ENCODE measurements around the gene SYT17. TPM values are rescaled to one million over a fixed set of nuclear protein-coding genes. Genes with fewer than 3 reads are reported as not detected.
A peak's percentile ranks its signal among the peaks of the same experiment; 100 is the strongest.

SYT17 gene
- total RNA-seq, 1 experiment from 2014 or later = 36.6 TPM

- DNase-seq = peak in 1 of 2 experiments; percentile 32
- Histone ChIP-seq H3K4me1 (replicated peaks; ENCODE audit: insufficient read depth) (no peaks in the 10 kb centered on the region), H4K20me1 (ENCODE audit: insufficient read depth) (no peaks in the 10 kb centered on the region), H3K4me2 (no peak overlapping the region), H3K27me3 (ENCODE audit: insufficient read depth, low read depth) (no peaks in the 10 kb centered on the region), H3K36me3 (ENCODE audit: low read depth) (no peaks in the 10 kb centered on the region), H3K4me3 (no peak overlapping the region), H3K27ac (no peak overlapping the region), H3K9me3 (ENCODE audit: insufficient read depth, low read depth) (no peaks in the 10 kb centered on the region), H3F3A (ENCODE audit: insufficient read depth, low read depth) (no peaks in the 10 kb centered on the region), H3K79me2 (ENCODE audit: low read depth) (no peaks in the 10 kb centered on the region), H2AFZ (no peak overlapping the region), H3K9me2 (ENCODE audit: insufficient read depth) (no peaks in the 10 kb centered on the region)
- intact Hi-C loops (cut with micrococcal nuclease; ENCODE audit: unreplicated experiment) = no loop called here
- no peak for TF ChIP-seq CTCF (conservative IDR thresholded peaks at IDR 0.05)
- TF ChIP-seq EZH2 (IDR thresholded peaks at IDR 0.05; ENCODE audit: low read depth) = no peak
- POLR2A ChIA-PET (ENCODE audit: unreplicated experiment) = interaction anchor here (0.6 kb wide), 1 partner anchor 60 kb away, joined by 8 read pairs; no protein-coding TSS in a partner anchor
- CTCF ChIA-PET = no interaction called here
- no TSS peak for BruUV-seq (replicated peaks)
These were observed 139.7 kb downstream of the SYT17 start for GRCh38 chr16:19307587-19308241.

- Histone ChIP-seq H3K4me3 (no peak overlapping the region), H3K9me2 (ENCODE audit: insufficient read depth) (no peaks in the 10 kb centered on the region), H3K9me3 (ENCODE audit: insufficient read depth, low read depth) (no peaks in the 10 kb centered on the region), H3K79me2 (ENCODE audit: low read depth) (no peaks in the 10 kb centered on the region), H3K27ac (no peak overlapping the region), H3K27me3 (ENCODE audit: insufficient read depth, low read depth) (no peaks in the 10 kb centered on the region), H3K4me1 (replicated peaks; ENCODE audit: insufficient read depth) (no peaks in the 10 kb centered on the region), H3K36me3 (ENCODE audit: low read depth) (no peaks in the 10 kb centered on the region), H4K20me1 (ENCODE audit: insufficient read depth) (no peaks in the 10 kb centered on the region), H3F3A (ENCODE audit: insufficient read depth, low read depth) (no peaks in the 10 kb centered on the region), H3K4me2 (no peak overlapping the region), H2AFZ (no peak overlapping the region)
- ChIA-PET CTCF (no interaction called here), POLR2A (ENCODE audit: unreplicated experiment) (no interaction called here)
- intact Hi-C loops (cut with micrococcal nuclease; ENCODE audit: unreplicated experiment) = no loop called here
- TF ChIP-seq CTCF (conservative IDR thresholded peaks at IDR 0.05) (no peak), EZH2 (IDR thresholded peaks at IDR 0.05; ENCODE audit: low read depth) (no peak)
- DNase-seq = no peak
- no TSS peak for BruUV-seq (replicated peaks)
These were observed 140.4 kb downstream of the SYT17 start for GRCh38 chr16:19308392-19308791.

DNA sequence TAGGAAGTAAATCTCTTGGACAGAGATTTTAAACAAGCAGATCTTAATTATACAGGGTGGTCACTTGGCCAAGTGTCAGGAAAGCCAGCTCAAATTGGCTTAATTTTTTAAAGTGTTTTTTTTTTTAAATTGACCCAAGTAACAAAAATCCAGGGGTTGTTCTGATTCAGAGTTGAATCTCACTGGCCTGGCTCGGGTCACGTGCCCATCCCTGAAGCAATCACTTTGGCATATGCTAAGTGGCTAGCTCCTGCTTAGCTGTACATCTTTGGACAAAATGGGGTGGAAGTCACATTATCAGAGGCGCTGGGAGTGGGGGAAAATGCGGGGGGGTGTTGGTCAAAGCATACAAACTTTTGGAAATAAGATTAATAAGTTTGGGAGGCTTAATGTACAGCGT lies 141.1 kb downstream of the SYT17 start:
- Histone ChIP-seq H3K27me3 (ENCODE audit: insufficient read depth, low read depth) (no peaks in the 10 kb centered on the region), H3K4me2 (no peak overlapping the region), H3K79me2 (ENCODE audit: low read depth) (no peaks in the 10 kb centered on the region), H2AFZ (no peak overlapping the region), H3K36me3 (ENCODE audit: low read depth) (no peaks in the 10 kb centered on the region), H3K4me1 (replicated peaks; ENCODE audit: insufficient read depth) (no peaks in the 10 kb centered on the region), H3F3A (ENCODE audit: insufficient read depth, low read depth) (no peaks in the 10 kb centered on the region), H4K20me1 (ENCODE audit: insufficient read depth) (no peaks in the 10 kb centered on the region), H3K4me3 (no peak overlapping the region), H3K9me3 (ENCODE audit: insufficient read depth, low read depth) (no peaks in the 10 kb centered on the region), H3K27ac (no peak overlapping the region), H3K9me2 (ENCODE audit: insufficient read depth) (no peaks in the 10 kb centered on the region)
- no peak for TF ChIP-seq CTCF (conservative IDR thresholded peaks at IDR 0.05)
- TF ChIP-seq EZH2 (IDR thresholded peaks at IDR 0.05; ENCODE audit: low read depth) = no peak
- intact Hi-C loops (cut with micrococcal nuclease; ENCODE audit: unreplicated experiment) = no loop called here
- no TSS peak for BruUV-seq (replicated peaks)
- ChIA-PET POLR2A (ENCODE audit: unreplicated experiment) (no interaction called here), CTCF (no interaction called here)
- no peak for DNase-seq

All from PC-9 (cell line).